Suprapubic skin (tissue), 4 donors: ENCODE data around the gene NFIB. TPM values are rescaled to one million over a fixed set of nuclear protein-coding genes. Genes with fewer than 3 reads are reported as not detected.

Experiments used
- DNase-seq, 2 donors: peaks; one replicate each; pipeline ENCODE4 v3.0.0-alpha.2; 2019; ENCODE audit warnings: low spot score in 2 of 2
- H3K27ac ChIP-seq: fragments of 200-600 bp; sonication (generic); one replicate; pipeline ENCODE4 v1.5.1; 2019
- H3K27me3 ChIP-seq: fragments of 200-600 bp; sonication (generic); one replicate; pipeline ENCODE4 v1.5.1; 2019
- H3K36me3 ChIP-seq: fragments of 200-600 bp; sonication (generic); one replicate; pipeline ENCODE4 v1.5.1; 2019
- H3K4me1 ChIP-seq: fragments of 200-600 bp; sonication (generic); one replicate; pipeline ENCODE4 v1.5.1; 2019
- H3K4me3 ChIP-seq: fragments of 200-600 bp; sonication (generic); one replicate; pipeline ENCODE4 v1.5.1; 2019; ENCODE audit warnings: mild to moderate bottlenecking
- H3K9me3 ChIP-seq: fragments of 200-600 bp; sonication (generic); one replicate; pipeline ENCODE4 v1.5.1; 2019
- EP300 ChIP-seq: sonication (generic); formaldehyde crosslinking; IDR thresholded peaks from one replicate; pipeline ENCODE4 v1.6.1; 2017; ENCODE audit warnings: antibody characterized with exemption
- POLR2A ChIP-seq, 2 donors: fragments of 450-650 bp; IDR thresholded peaks; one replicate each; pipeline ENCODE4 v1.6.1; 2017; ENCODE audit warnings: antibody characterized with exemption in 2 of 2, mild to moderate bottlenecking in 2 of 2, moderate library complexity in 2 of 2
- POLR2AphosphoS5 ChIP-seq, 3 donors: sonication (generic); formaldehyde crosslinking; IDR thresholded peaks; one replicate each; pipeline ENCODE4 v1.6.1; 2017; ENCODE audit warnings: antibody characterized with exemption in 3 of 3
- WGBS: methylation state at CpG from one replicate; pipeline ENCODE4 v1.1.5; 2018; 5-methylcytosine and 5-hydroxymethylcytosine counted together
- total RNA-seq, 4 donors: library from RNA; depleted of rRNA; stranded (reverse); fragments of >200 nt; gene quantifications; one replicate each; pipeline ENCODE4 v1.1.0, GENCODE V29; 2016
- TF ChIP-seq, protein P1 (sequence below), 2 donors: fragments of 200-600 bp in 1 of 2; fragments of 450-650 bp in 1 of 2; sonication (generic) in 1 of 2; IDR thresholded peaks; one replicate each; pipeline ENCODE4 v1.5.1; 2016 to 2019; ENCODE audit warnings: antibody characterized with exemption in 2 of 2, mild to moderate bottlenecking in 1 of 2, moderate library complexity in 1 of 2

The NFIB gene
- total RNA-seq, 4 donors from 2014 or later = 90.4 to 204 (median 112) TPM

DNA sequence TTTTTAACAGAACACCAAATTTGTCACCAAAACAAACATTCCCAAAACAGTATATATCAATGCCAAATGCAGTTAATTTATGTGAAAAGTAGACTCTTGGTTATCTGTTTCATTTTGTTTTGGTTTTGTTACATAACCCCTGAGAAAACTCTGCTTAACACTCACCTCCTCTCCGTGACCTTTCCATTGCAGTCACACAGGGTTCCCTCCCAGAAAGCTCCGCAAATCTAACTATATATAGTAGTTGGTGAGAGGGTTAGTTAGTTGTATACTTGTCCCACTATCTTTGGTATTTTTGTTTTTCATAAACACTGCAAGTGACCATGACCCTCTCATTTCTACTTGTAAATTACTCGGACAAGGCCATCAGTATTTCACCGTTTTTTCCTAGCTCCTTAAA is 25.5 kb downstream of the NFIB start:
- Histone ChIP-seq H3K9me3 (no peaks in the 10 kb centered on the region), H3K36me3 (no peaks in the 10 kb centered on the region), H3K4me1 (no peaks in the 10 kb centered on the region), H3K27me3 (no peaks in the 10 kb centered on the region), H3K4me3 (no peak overlapping the region), H3K27ac (no peak overlapping the region)
- DNase-seq = no peak
- TF ChIP-seq, protein P1, sequence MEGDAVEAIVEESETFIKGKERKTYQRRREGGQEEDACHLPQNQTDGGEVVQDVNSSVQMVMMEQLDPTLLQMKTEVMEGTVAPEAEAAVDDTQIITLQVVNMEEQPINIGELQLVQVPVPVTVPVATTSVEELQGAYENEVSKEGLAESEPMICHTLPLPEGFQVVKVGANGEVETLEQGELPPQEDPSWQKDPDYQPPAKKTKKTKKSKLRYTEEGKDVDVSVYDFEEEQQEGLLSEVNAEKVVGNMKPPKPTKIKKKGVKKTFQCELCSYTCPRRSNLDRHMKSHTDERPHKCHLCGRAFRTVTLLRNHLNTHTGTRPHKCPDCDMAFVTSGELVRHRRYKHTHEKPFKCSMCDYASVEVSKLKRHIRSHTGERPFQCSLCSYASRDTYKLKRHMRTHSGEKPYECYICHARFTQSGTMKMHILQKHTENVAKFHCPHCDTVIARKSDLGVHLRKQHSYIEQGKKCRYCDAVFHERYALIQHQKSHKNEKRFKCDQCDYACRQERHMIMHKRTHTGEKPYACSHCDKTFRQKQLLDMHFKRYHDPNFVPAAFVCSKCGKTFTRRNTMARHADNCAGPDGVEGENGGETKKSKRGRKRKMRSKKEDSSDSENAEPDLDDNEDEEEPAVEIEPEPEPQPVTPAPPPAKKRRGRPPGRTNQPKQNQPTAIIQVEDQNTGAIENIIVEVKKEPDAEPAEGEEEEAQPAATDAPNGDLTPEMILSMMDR (IDR thresholded peaks at IDR 0.05) = no peak
- TF ChIP-seq EP300 (no peak), POLR2AphosphoS5 (IDR thresholded peaks at IDR 0.05) (no peak), POLR2A (IDR thresholded peaks at IDR 0.05) (no peak)
- 77% methylated on average over 4 of the region's 4 CpGs for WGBS

DNA sequence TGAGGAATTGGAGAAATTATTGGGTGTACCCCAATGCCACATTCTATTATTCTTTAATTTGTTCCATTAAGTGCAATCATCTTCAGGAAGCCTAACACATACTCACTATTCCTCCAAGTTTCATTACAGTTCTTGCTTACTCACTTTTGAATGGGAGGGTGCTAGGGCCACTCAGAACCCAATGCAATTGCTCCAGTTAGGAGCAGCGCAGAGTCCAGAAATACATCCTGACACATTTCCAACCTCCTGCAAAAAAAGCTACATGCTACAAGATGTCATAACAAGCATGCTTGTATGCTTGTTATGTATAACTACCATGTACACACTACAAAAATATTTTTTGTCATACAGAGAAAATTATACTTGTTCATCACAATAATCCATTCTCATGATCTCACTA is 27.8 kb downstream of the NFIB start:
- 78% methylated on average over 1 of the region's 1 CpG for WGBS
- no peak overlapping the region for H3K27ac ChIP-seq
- no peaks in the 10 kb centered on the region for H3K9me3 ChIP-seq
- no peaks in the 10 kb centered on the region for H3K27me3 ChIP-seq
- H3K4me3 ChIP-seq = no peak overlapping the region
- H3K4me1 ChIP-seq = peaks cover 14% of the 10 kb centered on the region
- no peaks in the 10 kb centered on the region for H3K36me3 ChIP-seq
- DNase-seq = no peak
- TF ChIP-seq POLR2AphosphoS5 (IDR thresholded peaks at IDR 0.05) (no peak), EP300 (no peak), POLR2A (IDR thresholded peaks at IDR 0.05) (no peak)
- TF ChIP-seq, protein P1 (IDR thresholded peaks at IDR 0.05) = no peak

DNA sequence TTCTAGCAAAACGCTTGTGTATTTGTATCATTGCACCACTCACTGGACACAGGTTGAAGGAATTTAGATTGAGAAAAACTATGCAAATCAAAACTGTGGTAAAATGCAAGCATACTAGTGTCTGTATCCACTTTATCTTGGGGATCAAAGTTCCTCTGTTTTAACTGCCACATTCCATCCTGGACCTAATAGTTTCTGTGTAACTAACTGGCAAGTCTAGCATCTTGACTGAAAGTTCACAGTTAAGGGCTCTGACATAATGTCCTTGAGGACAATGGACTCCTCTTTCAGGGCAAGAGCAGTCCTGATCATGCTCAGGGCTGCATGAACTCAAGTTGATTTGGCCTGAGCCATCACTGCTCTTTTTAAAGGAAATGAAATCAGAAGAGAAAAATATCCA is 30.7 kb downstream of the NFIB start:
- Histone ChIP-seq H3K27ac (no peak overlapping the region), H3K9me3 (no peaks in the 10 kb centered on the region), H3K36me3 (no peaks in the 10 kb centered on the region), H3K4me1 (peaks cover 18% of the 10 kb centered on the region), H3K27me3 (no peaks in the 10 kb centered on the region), H3K4me3 (no peak overlapping the region)
- WGBS = 88% methylated on average over 1 of the region's 1 CpG
- TF ChIP-seq POLR2AphosphoS5 (IDR thresholded peaks at IDR 0.05) (no peak), EP300 (no peak), POLR2A (IDR thresholded peaks at IDR 0.05) (no peak)
- TF ChIP-seq, protein P1 (IDR thresholded peaks at IDR 0.05) = no peak
- no peak for DNase-seq

DNA sequence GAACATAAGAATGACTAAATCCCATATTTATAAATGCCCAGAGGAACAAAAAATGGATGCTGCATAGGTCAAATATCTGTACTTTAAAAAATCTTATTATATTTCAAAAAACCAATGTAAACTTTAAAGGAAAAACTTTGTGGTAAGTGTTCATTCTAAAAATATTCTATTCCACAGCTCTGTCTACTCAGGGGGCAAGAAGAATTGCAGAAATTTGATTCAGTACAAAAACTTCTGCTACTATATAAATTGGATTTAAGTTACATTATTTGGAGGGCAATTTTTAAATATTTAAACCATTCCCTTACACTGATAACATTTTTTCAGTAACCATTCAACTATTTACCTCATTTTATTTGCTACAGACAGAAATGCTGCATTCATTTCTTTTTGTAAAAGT is 32.1 kb downstream of the NFIB start:
- Histone ChIP-seq H3K4me1 (peaks cover 28% of the 10 kb centered on the region), H3K27ac (no peak overlapping the region), H3K4me3 (no peak overlapping the region), H3K9me3 (no peaks in the 10 kb centered on the region), H3K36me3 (no peaks in the 10 kb centered on the region), H3K27me3 (no peaks in the 10 kb centered on the region)
- TF ChIP-seq POLR2AphosphoS5 (IDR thresholded peaks at IDR 0.05) (no peak), EP300 (no peak), POLR2A (IDR thresholded peaks at IDR 0.05) (no peak)
- TF ChIP-seq, protein P1 (IDR thresholded peaks at IDR 0.05) = no peak
- no peak for DNase-seq

DNA sequence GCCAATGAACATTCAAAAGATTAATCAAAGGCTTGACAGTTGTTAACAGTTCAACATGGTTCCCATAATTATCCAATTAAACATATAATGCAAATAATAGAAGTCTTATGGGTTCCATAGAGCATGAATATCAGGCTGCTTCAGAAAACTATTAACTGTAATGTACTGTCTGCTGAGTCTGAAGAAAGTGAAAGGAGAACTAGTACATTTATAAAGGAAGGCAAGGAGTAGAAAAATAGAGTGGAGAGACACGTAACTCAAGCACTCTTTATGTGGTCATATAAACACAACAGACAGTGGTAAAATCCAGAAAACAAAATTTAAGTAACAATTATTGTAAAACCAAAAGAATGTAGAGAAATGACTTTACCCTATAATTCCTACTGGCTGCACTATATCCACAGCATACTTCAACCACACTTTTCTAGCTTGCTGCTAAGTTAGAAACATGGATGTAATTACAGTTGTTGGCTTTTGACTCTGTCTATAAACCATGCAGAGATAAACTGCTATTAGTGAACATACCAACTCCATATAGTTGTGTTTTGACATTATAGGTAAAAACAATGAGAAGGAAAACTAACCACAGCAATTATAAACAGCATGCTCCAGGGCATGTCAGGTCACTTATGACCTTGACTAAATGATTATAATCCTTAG is 32.7 kb downstream of the NFIB start:
- Histone ChIP-seq H3K36me3 (no peaks in the 10 kb centered on the region), H3K4me1 (peaks cover 32% of the 10 kb centered on the region), H3K4me3 (no peak overlapping the region), H3K9me3 (no peaks in the 10 kb centered on the region), H3K27me3 (no peaks in the 10 kb centered on the region), H3K27ac (no peak overlapping the region)
- TF ChIP-seq POLR2AphosphoS5 (IDR thresholded peaks at IDR 0.05) (no peak), EP300 (no peak)
- DNase-seq = no peak
- 26% methylated on average over 1 of the region's 1 CpG for WGBS

DNA sequence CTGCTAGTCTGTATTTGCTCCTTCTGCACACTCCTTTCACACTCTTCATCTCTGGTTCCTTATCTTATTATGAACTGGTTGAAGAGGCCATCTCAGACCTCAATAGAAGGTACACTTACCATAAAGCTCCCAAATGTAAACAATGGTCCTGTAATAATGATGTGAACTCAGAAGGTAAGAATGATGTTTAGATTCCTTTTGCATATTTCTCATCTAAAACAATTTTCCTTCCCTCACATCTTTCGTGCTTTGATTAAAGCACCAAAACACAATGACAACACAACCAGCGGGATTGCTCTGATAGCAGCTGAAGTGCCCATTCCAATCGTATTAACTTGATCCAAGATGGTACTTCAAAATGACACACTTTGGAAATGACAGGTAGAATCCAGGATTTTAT is 34.3 kb downstream of the NFIB start:
- 92% methylated on average over 3 of the region's 3 CpGs for WGBS
- Histone ChIP-seq H3K36me3 (no peaks in the 10 kb centered on the region), H3K4me3 (no peak overlapping the region), H3K4me1 (peaks cover 47% of the 10 kb centered on the region), H3K9me3 (no peaks in the 10 kb centered on the region), H3K27me3 (no peaks in the 10 kb centered on the region), H3K27ac (no peak overlapping the region)
- DNase-seq = no peak
- TF ChIP-seq POLR2A (IDR thresholded peaks at IDR 0.05) (no peak), EP300 (no peak), POLR2AphosphoS5 (IDR thresholded peaks at IDR 0.05) (no peak)
- TF ChIP-seq, protein P1 (IDR thresholded peaks at IDR 0.05) = no peak
